Calu3 (cell line): ENCODE data around the gene DHDH. TPM values are rescaled to one million over a fixed set of nuclear protein-coding genes. Genes with fewer than 3 reads are reported as not detected.
"Not testable (repeated sequence)": the region's sequence is repeated elsewhere in the genome, so short reads cannot be mapped to it uniquely, and the experiment has no call there.

Experiments used
- BruUV-seq: library from RNA; stranded (reverse); fragments of 400-500 nt; replicated peaks from 2 replicates; lab custom pipeline; 2021; lab: Mats Ljungman, UMichigan
- CTCF ChIA-PET: fragments of 300-600 bp; sonication (Branson Sonifier 250); formaldehyde crosslinking; loops from one replicate; lab custom pipeline; 2022; ENCODE audit warnings: antibody characterized with exemption; lab: Charles Lee
- DNase-seq: peaks from one replicate; pipeline ENCODE4 v3.0.0; 2022
- H3K27ac Mint-ChIP-seq: one replicate; pipeline ENCODE4 v1.8.0; 2022; ENCODE audit warnings: mixed read lengths; ENCODE audit not compliant: unreplicated experiment
- H3K27me3 Mint-ChIP-seq: one replicate; pipeline ENCODE4 v1.8.0; 2022; ENCODE audit warnings: mixed read lengths; ENCODE audit not compliant: unreplicated experiment
- H3K36me3 Mint-ChIP-seq: one replicate; pipeline ENCODE4 v1.8.0; 2022; ENCODE audit warnings: mild to moderate bottlenecking, moderate library complexity, mixed read lengths; ENCODE audit not compliant: insufficient read depth, unreplicated experiment
- H3K4me1 Mint-ChIP-seq: one replicate; pipeline ENCODE4 v1.8.0; 2022; ENCODE audit warnings: mild to moderate bottlenecking, low read depth, mixed read lengths; ENCODE audit not compliant: unreplicated experiment
- H3K4me3 Mint-ChIP-seq: one replicate; pipeline ENCODE4 v1.8.0; 2022; ENCODE audit warnings: mild to moderate bottlenecking, low read depth, moderate library complexity, mixed read lengths; ENCODE audit not compliant: unreplicated experiment
- H3K9me3 Mint-ChIP-seq: one replicate; pipeline ENCODE4 v1.8.0; 2022; ENCODE audit warnings: low read depth, mixed read lengths; ENCODE audit not compliant: unreplicated experiment
- intact Hi-C: fragments of 100-400 bp; cut with micrococcal nuclease; formaldehyde crosslinking; loops from one replicate; pipeline ENCODE4 v1.10.0; 2022; ENCODE audit not compliant: unreplicated experiment
- total RNA-seq: library from RNA; stranded (reverse); gene quantifications from 2 replicates; pipeline ENCODE4 v1.2.3, GENCODE V29; 2022
- TF ChIP-seq, protein P1 (sequence below): fragments of 200-600 bp; IDR thresholded peaks from one replicate; pipeline ENCODE4 v1.8.0; 2022; ENCODE audit warnings: antibody characterized with exemption; ENCODE audit not compliant: unreplicated experiment

The DHDH gene
- total RNA-seq, 1 experiment from 2014 or later = 2.1 TPM

DNA sequence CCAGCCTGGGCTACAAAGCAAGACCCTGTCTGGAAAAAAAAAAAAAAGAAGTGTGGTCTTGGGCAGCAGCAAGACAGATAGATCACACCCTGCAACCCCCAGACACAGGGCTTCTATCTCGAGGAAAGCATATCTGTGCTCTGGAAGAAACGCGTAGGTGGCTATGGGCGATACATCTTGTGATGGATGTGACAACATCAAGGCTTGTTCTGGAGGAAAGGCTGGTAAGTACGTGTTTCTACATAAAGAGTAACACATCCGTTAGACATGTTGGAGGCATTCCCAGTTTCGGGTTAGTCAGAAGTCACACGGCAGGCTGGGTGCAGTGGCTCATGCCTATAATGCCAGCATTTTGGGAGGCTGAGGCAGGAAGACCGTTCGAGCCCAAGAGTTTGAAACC lies 6.6 kb upstream of the DHDH start:
- H3K27me3 Mint-ChIP-seq = no peaks in the 10 kb centered on the region
- H3K27ac Mint-ChIP-seq = peak overlapping the region; percentile 80
- peak overlapping the region; percentile 28 for H3K4me3 Mint-ChIP-seq
- BruUV-seq = no TSS peak
- intact Hi-C loops = no loop called here
- CTCF ChIA-PET = no interaction called here
- no peaks in the 10 kb centered on the region for H3K9me3 Mint-ChIP-seq
- peaks cover 46% of the 10 kb centered on the region for H3K36me3 Mint-ChIP-seq
- H3K4me1 Mint-ChIP-seq = peaks cover 8% of the 10 kb centered on the region
- DNase-seq = peak; percentile 65
- TF ChIP-seq, protein P1, sequence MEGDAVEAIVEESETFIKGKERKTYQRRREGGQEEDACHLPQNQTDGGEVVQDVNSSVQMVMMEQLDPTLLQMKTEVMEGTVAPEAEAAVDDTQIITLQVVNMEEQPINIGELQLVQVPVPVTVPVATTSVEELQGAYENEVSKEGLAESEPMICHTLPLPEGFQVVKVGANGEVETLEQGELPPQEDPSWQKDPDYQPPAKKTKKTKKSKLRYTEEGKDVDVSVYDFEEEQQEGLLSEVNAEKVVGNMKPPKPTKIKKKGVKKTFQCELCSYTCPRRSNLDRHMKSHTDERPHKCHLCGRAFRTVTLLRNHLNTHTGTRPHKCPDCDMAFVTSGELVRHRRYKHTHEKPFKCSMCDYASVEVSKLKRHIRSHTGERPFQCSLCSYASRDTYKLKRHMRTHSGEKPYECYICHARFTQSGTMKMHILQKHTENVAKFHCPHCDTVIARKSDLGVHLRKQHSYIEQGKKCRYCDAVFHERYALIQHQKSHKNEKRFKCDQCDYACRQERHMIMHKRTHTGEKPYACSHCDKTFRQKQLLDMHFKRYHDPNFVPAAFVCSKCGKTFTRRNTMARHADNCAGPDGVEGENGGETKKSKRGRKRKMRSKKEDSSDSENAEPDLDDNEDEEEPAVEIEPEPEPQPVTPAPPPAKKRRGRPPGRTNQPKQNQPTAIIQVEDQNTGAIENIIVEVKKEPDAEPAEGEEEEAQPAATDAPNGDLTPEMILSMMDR = no peak

DNA sequence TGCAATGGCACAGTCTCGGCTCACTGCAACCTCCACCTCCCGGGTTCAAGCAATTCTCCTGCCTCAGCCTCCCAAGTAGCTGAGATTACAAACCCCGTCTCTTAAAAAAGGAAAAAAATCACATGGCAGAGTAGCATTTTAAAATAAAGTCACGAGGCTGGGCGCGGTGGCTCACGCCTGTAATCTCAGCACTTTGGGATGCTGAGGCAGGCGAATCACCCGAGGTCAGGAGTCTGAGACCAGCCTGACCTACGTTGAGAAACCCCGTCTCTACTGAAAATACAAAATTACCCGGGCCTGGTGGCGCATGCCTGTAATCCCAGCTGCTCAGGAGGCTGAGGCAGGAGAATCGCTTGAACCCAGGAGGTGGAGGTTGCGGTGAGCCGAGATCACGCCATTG lies 5.8 kb upstream of the DHDH start:
- BruUV-seq = not testable (repeated sequence)
- CTCF ChIA-PET = interaction anchor here (1.6 kb wide), 1 partner anchor 43 kb away, joined by 3 read pairs; no protein-coding TSS in a partner anchor
- peaks cover 38% of the 10 kb centered on the region for H3K36me3 Mint-ChIP-seq

DNA sequence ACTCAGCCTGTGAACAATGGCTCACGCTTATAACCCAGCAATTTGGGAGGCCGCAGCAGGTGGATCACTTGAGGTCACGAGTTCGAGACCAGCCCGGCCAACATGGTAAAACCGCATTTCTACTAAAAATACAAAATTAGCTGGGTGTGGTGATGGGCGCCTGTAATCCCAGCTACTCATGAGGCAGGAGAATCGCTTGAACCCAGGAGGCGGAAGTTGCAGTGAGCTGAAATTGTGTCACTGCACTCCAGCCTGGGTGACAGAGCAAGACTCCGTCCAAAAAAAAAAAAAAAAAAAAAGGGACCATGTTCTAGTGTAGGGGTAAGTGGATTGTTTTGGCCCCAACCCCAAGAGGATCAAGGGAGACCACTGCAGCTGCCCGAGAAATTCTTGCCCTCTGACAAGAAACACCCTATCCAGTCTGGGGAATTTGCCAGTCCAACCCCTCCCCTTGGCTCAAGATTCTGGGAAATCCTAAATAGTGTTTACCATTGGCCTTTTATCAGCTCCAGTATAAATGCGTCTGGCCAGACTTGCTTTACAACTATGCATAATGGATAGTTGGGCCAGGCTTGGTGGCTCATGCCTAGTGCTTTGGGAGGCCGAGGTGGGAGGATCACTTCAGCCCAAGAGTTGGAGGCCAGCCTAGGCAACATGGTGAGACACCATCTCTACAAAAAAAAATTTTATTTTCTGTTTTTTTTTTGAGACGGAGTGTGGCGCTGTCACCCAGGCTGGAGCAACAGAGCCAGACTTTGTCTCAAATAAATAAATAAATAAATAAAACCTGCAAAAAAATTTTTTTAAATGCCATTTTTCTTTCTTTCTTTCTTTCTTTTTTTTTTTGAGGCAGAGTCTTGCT lies 5.1 kb upstream of the DHDH start:
- Mint-ChIP-seq H3K27me3 (no peaks in the 10 kb centered on the region), H3K4me3 (no peak overlapping the region), H3K4me1 (peaks cover 8% of the 10 kb centered on the region), H3K27ac (no peak overlapping the region), H3K9me3 (no peaks in the 10 kb centered on the region), H3K36me3 (peaks cover 35% of the 10 kb centered on the region)
- DNase-seq = peak; percentile 39
- TF ChIP-seq, protein P1 = no peak
- intact Hi-C loops = no loop called here
- no TSS peak for BruUV-seq
- CTCF ChIA-PET = interaction anchor here (0.7 to 1.6 kb wide), 3 partner anchors 10 to 85 kb away, joined by 3 to 4 read pairs (median 3); no protein-coding TSS in a partner anchor

More for the DNA sequence above, 5.8 kb upstream of the DHDH start:
- H3K4me3 Mint-ChIP-seq, H3K27me3 Mint-ChIP-seq, DNase-seq, H3K27ac Mint-ChIP-seq, H3K4me1 Mint-ChIP-seq, H3K9me3 Mint-ChIP-seq, intact Hi-C loops: not testable (repeated sequence)

DNA sequence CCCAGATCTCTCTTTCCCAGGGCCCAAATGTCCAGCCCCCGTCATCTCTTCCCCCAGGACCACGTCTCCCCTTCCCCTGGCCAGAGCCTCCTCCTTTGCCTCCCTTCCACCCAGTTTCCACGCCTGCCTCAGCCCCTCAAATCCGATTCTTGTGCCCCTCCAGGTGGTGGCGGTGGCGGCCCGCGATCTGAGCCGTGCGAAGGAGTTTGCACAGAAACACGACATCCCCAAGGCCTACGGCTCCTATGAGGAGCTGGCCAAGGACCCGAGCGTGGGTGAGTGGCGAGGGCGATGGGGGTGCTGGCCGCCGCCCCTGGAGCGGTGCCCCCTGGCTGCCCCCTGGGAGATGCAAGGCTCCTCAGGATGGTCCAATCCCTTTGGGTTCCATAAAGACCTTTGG lies 1.3 kb downstream of the DHDH start:
- no peaks in the 10 kb centered on the region for H3K9me3 Mint-ChIP-seq
- no peak for DNase-seq
- no peaks in the 10 kb centered on the region for H3K27me3 Mint-ChIP-seq
- H3K4me1 Mint-ChIP-seq = peaks cover 10% of the 10 kb centered on the region
- H3K4me3 Mint-ChIP-seq = no peak overlapping the region
- TF ChIP-seq, protein P1 = no peak
- peaks cover 9% of the 10 kb centered on the region for H3K36me3 Mint-ChIP-seq
- no TSS peak for BruUV-seq
- H3K27ac Mint-ChIP-seq = no peak overlapping the region
- CTCF ChIA-PET = interaction anchor here (0.6 kb wide), 1 partner anchor 55 kb away, joined by 3 read pairs; no protein-coding TSS in a partner anchor
- intact Hi-C loops = no loop called here
